Activated effector memory CD4-positive, alpha-beta T cell treated with anti-CD3 and anti-CD28 coated beads, Interleukin-2, amount 50 U/mL, for 16 hours (primary cell): ENCODE data around the gene SUPT3H.
"Not testable (repeated sequence)": the region's sequence is repeated elsewhere in the genome, so short reads cannot be mapped to it uniquely, and the experiment has no call there.

Experiments used
- DNase-seq: peaks from one replicate; pipeline ENCODE4 v3.0.0-alpha.2; 2020

Gene SUPT3H

DNA sequence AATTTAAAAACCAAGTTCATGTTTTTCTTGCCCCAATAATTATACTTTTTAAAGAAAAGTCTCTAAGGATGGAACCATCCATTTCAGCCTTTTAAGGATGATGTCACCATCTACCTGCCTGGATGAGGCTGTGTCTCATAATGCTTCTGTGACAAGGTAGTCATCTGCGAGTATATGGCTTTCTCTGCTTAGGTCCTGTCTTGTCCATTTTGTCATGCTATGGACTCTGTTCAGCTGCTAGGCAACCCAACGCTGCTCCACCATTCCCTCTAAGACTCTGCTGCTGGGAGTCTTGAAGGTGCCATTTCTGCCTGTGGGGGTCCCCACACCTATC lies 509.4 kb downstream of the SUPT3H start:
- DNase-seq, result no peak

DNA sequence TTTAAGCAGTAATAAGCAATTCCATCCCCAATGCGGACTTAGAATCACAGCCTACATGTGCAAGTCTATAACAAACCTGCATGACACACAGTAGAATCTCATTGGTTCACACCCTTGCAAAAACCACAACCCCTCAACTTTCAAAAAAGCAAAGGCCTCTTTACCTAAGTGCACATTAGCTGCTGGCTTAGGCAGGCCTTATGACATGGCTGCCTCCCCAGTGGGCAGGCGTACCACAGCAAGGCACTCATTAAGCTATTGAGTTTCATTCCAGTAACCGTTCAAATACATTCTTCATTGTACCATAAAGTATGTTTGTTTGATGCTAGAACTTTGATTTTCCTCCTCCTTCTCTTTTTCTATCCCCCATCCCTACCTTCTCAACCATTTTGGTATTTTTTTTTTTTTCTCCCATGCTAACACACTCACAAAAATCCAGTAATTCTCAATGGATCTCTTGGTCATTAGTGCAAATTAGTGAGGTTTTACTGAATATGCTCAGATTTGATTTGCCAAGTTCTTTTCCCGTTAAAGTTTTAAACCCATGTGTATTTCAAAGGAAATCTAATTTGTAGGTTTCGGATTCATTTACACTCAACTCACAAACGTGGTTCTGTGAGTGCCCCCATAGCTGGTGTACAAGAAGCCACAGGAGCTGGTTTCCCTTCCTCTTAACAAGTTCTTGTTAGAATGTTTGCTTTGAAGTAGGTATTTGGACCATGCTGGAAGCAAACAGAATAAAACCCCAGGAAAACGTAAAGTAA lies 510.0 kb downstream of the SUPT3H start:
- no peak for DNase-seq

DNA sequence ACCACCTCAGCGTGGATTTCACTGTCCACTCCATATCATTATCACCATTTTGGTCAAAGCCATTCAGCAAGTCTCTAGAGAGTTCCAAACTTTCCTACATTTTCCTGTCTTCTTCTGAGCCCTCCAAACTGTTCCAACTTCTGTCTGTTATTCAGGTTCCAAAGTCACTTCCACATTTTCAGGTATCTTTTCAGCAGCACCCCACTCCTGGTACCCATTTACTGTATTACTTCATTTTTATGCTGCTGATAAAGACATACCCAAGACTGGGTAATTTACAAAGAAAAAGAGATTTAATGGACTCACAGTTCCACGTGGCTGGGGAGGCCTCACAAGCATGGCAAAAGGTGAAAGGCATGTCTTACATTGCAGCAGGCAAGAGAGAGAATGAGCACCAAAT lies 512.5 kb downstream of the SUPT3H start:
- DNase-seq, result not testable (repeated sequence)

DNA sequence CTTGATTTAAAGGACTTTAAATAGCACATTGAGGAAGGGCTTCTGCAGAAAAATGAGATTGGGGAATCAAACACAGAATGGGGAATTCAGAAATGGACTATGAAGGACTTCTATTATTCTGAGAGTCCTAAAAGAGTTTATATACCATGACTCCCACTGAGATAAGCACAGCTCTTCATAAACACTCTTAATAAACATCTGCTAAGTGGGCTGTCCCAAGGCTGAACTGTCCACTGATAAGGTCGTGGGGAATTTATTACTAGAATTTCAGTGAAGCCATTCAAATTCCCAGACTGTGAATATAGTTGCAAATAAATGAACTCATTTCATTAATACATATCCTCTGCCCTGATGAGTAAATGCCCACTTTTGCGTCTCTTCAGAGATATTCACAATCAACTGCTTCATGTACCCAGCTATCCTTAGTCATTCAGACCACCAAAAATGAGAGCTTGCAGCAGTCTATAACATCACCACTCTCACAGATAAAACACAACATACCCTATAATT lies 517.8 kb downstream of the SUPT3H start:
- DNase-seq, result no peak

DNA sequence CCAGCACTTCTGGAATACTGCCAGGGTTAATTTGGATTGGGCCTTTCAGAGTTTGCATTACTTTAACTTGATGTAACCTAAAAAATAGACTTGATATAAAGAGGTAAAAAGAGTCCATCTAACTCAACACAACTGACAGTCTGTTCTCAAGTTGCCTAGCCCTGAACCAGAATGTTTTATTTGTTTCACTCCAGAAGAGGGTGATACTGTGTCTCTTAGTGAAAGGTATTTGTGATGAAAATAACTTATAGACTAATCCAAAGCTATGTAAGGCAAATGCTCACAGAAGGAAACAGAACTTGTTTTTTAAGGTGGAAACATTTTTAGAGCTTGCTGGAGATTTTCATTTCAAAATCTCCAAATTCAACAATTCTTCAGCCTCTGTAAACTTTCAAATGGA lies 518.7 kb downstream of the SUPT3H start:
- DNase-seq, result no peak

DNA sequence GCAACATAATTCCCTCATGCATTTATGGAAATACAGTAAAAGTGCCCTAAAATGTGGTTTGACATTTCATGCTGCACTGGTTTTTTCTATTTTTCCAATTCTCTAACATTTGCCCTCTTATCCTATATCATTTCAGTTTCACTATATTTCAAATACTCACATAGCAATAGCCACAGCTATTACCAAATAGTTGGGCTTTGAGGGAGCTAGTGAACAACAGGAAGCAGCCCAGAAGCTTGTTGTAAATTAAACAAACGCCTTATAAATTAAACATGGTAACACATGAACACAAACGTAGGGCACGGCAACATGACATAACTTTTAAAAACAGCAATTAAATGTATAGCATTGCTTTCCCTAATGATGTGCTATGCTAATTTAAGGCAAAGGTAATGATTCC lies 521.3 kb downstream of the SUPT3H start:
- no peak for DNase-seq

DNA sequence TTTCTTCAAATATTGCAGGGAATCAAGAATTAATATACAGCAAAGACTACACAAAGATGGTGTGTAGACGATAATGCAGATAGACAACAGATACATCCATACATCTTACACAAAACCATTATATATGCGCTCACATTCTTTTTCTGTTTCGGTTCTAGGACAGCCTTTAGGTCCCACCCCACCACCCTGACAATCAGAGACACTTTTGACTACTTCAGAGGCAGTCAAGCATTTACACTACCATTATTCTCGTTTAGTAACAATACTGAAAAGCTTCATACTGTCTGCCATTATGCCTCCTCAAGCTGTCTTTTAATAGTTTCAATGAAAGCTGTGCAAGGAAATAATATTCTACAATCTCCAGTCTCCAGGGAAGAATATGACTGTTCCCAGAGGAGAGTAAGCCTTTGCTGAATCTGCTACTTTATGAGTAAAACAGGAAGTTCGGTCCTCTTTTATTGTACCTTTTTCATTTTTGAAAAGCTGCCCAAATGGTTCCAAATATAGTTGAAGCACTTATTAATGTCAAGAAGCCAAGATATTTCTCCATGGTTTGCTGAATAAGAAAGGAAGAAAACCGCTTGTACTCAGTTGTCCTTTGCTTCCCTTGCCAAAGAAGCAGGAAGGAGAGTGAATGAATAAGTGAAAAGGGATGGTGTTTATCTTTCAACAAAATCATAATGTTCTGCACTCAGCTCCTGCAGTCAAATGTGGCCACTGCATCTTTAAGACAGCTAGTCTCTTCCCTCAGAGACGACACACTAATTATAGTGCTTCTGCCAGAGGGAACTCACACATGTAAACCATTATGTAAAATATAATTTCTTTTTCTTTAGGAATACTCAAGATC lies 521.9 kb downstream of the SUPT3H start:
- DNase-seq, result no peak

DNA sequence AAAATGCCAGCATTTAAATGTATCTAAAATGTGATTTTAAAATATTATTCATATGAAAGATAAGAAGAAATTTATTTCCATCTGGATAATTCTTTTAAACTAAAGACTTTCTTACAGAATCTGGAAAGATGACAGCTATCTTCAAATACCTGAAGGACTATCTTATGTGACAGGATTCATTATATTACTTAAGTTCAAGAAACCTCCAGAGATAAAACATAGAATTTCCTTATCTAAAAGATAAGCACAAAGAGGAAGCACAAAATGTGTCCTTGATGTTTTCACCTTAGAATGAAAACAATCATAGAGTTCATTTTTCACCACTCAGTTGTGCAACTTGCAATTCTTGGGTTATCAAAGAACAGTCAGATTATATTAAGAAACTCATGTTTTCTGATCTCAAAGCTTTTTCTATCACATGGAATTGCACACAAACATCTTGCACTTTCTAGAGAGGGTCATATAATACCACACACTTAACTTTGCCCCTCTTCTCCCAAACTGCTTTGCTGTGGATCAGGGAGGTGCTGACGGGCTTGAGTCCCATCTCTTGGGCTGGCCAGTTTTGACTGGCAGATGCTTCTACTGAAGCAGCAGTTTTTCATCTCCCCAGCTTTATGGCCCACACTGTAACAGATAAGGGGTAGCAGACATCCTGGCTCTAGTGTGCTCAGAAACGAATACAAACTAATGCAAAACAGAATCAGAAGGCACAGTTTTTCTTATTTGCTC lies 522.9 kb downstream of the SUPT3H start:
- no peak for DNase-seq

DNA sequence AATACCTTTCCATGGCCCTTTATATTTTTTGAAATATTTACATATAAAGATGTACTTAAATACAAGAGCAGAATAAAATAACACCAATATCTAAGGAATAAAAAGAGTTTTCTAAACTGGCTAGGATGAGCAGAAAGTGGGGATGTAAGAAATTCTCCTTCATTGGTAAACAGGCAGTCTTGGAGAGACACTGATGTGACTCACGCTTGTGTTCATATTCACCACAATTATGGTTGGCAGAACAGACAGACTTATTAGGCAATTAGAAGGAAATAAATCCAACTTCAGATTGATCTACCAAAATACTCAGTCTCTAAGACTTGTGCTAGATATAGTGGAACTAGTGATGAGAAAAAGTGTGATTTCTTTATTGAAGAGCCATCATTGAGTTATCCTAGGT lies 526.6 kb downstream of the SUPT3H start:
- DNase-seq, result no peak

DNA sequence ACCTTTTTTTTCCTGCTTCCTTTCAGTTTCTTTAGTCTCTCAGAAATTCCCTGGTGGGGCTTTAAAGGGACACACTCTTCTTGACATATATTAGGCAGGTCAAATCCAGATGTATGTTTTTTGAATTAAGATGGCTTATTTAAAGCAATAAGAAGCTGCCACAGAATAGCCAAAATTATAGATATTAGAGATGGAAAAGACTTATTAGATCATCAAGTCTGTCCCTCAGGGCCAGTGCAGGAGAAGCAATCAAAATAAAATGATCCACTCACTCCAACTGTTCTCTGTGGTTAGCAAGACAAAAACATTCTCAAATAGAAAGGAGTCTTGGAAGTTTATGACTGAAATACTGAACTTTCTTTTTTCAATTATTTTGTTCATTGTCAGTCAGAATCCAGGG lies 527.4 kb downstream of the SUPT3H start:
- no peak for DNase-seq

DNA sequence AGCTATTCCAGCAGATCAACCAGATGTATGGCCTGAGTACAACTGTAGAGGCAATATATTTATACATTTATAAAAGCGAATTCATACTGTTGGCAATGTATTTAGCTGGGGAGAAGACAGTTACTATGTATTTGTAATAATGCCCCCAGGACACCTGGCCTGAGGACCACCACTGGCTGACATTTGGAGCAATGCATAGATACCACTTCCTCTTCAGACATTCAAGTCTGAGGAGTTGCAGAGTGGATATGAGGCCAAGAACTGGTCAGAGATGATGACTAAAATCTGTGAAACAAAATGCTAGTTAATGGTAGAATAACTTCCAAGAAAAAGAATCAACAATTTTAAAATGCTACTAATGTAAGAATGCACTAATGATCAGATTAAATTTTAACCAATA lies 527.9 kb downstream of the SUPT3H start:
- DNase-seq, result no peak

DNA sequence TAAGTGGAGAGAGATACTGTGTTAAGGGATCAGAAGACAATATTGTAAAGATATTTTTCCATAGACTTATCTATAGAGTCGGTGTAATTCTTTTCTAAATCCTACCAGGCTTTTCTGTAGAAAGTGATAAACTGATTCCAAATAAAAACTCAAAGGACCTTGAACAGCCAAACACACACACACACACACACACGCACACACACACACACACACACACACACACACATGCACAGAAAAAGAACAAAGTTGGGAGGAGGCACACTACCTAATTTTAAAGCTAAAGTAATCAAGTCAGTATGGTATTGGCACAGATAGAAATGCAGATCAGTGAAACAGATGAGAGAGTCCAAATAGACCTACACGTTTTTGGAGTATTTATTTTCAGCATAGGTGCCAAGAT lies 534.0 kb downstream of the SUPT3H start:
- DNase-seq, result no peak

DNA sequence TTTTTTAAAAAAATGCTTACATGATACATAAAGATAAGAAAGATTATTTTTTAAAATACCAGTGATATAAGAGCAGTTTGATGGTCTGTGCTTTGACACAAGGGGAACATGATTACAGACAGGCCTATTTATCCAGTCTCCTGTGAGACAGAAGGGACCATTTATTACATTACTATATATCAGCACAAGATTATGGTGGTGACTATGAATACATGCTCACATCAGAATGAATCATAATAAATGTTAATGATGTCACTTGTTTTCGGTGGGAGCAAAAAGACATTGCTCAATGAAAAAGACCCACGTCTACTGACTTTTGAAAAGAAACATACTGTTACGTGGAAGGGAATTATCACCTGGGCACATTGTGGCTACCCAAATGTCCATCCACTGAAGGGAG lies 535.1 kb downstream of the SUPT3H start:
- no peak for DNase-seq

DNA sequence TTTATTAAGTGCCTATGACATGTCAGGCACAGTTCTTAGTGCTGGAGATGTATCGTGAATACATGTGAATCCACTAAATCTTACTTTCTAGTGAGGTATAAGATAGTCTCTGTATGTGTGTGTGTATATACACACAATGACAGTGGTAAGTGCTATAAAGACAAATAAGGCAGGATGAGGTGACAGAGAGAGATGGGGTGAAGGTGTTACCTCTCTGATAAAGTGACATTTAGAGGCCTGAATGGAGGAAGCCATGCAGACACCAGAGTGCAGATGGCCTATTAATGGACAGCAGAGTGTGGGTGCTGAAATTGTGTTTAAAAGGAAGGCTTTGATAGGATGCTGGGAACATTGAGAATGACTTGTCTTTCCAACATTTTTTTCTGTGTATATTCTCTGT lies 535.9 kb downstream of the SUPT3H start:
- no peak for DNase-seq

DNA sequence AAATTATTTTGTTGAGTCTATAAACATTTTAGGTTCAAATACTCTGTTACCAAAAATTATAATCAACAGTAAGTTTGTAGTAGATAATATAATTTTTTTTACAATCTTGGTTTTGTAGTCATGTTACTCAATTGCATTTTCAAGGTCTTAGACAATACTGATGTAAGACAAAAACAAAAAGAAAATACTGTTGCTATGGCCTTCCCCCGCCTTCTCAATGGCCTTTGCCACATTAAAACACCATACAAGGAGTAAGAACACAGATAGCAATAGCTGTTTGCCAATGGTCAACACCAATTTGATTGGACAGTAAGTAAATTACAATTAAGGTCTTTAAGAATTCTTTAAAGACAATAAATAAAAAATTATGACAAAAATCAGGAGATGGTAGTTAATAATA lies 540.0 kb downstream of the SUPT3H start:
- DNase-seq, result no peak

DNA sequence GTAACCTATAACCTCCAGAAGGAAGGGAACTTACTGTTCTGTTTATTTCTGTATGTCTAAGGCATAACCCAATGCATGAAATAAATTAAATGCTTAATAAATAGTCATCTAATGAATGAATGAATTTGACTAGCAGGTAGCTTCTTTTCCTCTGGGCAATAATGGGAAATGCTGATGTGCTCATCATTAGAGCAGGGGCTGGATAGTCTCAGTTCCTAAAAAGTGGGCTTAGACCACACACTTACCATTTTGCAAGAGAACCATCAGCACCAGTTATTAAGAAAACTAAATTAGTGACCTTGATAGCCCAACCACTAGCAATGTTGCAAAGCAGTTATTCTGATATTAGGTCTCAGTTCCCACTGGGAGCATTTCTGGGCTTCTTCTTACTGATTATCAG lies 540.5 kb downstream of the SUPT3H start:
- DNase-seq, result no peak

DNA sequence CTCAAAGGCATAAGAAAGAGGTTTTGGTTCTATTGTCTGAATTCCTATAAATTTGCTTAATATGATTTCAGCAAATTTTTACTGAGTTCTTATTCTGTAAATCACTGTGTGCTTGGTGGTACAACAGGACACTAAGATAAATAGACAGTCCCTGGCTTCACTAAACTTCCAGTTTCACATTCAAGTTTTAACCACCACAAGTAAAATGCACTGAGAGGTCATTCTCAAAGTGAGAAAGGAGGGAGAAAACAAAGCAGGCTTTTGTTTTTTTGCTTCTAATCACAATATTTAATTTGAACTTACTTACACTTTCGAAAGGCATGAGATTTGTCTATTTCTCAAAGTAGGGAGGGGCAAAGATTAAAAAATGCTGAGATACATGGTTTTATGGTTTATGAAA lies 544.5 kb downstream of the SUPT3H start:
- DNase-seq, result no peak

DNA sequence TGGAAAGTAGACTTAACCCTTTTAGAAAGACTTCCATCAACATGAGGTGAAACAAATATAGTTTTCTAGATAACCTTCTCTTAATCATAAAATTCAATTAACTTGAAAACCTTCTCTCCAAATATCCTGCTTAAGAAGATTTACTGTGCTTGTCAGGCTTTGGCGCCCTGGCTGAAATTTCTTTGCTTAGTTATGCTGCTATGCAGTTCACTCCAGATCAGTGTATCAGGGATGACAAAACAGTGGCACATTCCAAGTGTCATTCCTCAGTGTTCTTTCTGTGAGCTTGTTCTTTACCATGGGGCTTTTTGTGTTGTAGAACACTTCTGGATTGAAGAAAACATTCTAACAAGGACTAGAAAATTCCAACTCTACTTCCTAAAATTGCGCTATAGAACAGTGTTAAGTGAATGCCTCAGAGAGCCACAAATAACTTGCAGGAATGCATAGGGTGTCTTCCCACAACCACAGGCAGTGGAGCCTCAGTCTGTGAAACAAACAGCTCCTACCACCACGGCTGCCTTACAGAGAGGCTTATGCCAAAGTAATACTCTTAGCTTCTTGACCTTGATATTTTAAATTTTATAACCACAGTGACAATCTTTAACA lies 546.6 kb downstream of the SUPT3H start:
- no peak for DNase-seq

DNA sequence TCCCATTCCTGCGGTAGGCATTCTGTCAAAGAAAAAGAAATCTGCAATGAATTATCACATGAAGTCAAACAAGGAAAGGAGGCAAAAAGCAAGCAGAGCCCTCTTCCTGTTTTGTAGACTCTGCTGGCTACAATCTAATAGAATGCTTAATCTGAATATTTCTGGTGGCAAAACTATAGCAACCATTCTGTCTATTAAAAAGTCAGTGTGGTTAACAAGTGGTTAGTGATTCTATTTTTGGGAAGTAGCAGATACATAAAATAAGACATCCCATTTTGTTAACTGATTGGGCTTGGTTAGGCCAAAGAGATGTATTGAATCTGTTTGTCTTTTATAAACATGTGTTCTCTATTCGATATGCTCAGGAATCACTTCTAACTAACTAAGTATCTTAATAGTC lies 547.9 kb downstream of the SUPT3H start:
- DNase-seq, result no peak

DNA sequence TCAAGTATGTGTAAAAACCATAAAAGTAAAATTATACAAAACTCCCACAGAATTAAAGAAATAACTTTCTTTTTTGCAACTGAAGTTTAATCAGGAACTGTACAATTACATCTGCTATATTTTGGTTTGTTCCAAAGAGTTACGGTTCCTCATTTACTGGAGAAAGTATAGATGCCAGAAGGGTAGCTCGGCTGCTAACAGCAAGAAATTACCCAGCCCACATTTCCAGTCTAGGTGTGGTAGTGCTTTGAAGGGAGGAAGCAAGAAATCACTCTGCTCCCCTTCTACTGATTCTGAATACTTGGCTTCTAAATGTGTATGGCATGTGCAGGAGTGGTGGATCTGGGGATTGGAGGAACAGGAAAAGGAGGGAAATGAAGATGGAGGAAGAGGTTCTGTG lies 549.0 kb downstream of the SUPT3H start:
- no peak for DNase-seq

DNA sequence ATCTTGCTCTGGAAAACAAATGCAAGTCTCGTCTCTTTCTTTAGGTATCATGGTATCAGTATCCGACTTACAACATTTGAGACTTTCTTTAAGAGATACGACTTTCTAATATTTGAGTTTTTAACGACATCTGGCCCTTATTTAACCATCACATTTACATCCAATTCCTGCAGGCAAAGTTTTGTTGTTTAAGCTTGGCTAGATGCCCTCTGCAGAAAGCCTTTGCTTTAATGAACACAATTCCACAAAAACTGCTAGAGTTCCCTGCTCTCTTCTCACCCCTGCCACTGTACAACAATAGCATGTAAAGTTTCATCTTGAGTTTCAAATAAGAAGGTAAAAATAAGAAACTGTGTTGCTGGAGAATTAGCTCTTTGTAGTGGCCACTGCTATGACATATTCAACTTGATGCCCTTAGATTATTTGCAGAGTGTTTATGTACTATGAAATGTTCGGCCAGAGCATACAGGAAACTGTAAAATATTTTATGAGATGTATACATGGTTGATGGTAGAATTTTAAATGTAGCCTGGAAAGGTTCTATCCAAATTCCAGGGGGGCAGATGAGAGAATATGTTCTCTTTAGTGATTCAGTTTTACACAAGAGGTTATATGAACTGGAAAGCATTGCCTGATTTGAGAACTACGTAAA lies 551.6 kb downstream of the SUPT3H start:
- no peak for DNase-seq

DNA sequence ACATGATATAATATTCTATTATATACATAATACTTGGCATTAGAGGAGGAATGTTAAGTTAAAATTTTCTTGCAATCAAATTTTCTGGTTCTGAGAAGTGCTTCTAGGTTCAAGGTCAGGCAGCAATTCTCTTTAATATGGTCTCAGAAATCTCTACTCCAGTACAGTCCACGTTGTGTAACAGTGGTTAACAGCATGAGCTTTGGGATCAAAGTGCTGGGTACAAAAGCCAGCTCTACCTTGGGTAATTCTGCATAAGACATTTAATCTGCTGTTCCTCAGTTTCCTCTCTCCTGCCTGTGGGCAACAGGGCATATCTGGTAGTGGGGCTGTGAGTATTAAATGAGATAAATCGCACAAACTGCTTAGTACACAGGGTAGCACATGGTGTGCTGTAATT lies 552.5 kb downstream of the SUPT3H start:
- DNase-seq, result no peak

DNA sequence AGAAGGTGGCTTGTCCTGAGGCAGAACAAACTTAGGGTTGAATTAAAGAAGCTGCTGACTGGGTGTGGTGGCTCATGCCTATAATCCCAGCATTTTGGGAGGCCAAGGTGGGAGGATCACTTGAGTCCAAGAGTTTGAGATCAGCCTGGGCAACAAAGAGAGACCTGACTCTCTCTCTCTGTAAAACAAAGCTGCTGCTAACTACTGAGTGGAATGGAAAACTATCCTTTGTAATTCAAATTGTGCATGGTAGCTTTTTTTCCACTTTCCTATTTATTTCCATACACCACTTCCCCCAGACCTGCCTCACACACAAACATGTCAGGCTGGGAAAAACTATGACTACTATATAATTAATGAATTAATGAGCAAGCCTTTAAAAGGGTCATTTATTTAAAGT lies 553.2 kb downstream of the SUPT3H start:
- no peak for DNase-seq
